Measurements from ENCODE around the gene FBP2.

The FBP2 gene

GRCh38 chr9:94623253-94623652, 29.6 kb upstream of the FBP2 start:
- no peak for DNase-seq (ENCODE audit: low spot score)
- no peaks in the 10 kb centered on the region for H3K36me3 Mint-ChIP-seq (ENCODE audit: low read depth)
- no peak overlapping the region for H3K4me3 Mint-ChIP-seq

DNA sequence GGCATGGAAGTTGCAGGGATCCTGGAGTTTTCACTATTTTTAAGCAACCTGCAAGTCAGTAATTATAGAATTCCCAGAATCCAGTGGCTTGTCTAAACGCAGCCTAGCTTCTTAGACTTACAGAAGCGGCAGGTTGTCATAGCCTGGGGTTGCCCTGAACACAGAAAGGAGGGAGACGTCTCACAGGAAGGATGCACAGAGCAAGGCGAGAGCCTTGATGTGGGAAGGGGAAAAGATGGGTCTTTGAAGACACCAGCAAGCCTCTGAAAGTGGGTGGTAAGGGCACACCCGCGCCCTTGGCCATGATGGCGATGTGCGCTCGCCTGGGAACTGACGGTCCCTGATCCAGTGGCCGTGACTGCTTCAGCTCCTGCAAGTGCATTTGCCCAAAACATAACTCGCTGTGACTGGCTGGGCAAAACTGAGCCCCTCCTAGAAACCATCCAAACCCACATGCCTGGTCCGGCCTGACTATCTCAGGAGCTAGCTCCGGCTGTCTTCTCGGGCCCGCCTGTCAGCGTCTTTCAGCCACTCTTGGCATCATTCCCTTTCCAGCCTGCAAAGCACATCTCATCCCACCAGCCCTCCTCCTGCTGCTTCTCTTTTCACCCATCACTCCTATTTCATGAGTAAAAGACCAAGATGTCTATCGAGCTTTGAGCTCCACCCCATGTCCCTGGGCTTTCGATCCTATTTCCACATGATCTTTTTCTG, 28.6 kb upstream of the FBP2 start:
- no peaks in the 10 kb centered on the region for H3K4me1 Mint-ChIP-seq (ENCODE audit: low read depth)
- H3K36me3 Mint-ChIP-seq (ENCODE audit: low read depth) = no peaks in the 10 kb centered on the region
- no peak for DNase-seq (ENCODE audit: low spot score)
- peaks cover 10% of the 10 kb centered on the region for H3K27me3 Mint-ChIP-seq (ENCODE audit: low read depth)
- no peak overlapping the region for H3K27ac Mint-ChIP-seq
- no peaks in the 10 kb centered on the region for H3K9me3 Mint-ChIP-seq
- no peak overlapping the region for H3K4me3 Mint-ChIP-seq

More at GRCh38 chr9:94623253-94623652, 29.6 kb upstream of the FBP2 start:
- Mint-ChIP-seq H3K27me3 (ENCODE audit: low read depth) (peaks cover 5% of the 10 kb centered on the region), H3K9me3 (no peaks in the 10 kb centered on the region), H3K4me1 (ENCODE audit: low read depth) (no peaks in the 10 kb centered on the region), H3K27ac (no peak overlapping the region)

DNA sequence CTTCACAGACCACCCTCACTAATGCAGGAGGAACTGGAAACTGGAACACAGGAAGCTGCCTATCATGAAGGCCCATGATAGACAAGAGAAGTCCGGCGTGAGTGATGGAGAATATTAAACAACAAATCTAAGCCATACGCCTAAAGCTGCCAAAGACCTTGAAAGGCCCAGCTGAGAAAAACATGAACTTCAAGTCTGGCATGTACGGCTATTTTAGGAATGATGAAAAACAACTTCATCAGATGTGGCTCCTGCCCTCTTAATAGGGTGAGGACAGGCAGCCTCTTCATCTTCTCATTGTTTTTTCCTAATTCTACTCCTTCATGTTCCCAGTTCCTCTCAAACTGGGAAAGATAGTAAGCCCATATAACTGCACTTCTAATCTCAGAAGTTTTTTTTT, 25.4 kb upstream of the FBP2 start:
- Mint-ChIP-seq H3K4me1 (ENCODE audit: low read depth) (no peaks in the 10 kb centered on the region), H3K36me3 (ENCODE audit: low read depth) (no peaks in the 10 kb centered on the region), H3K9me3 (no peaks in the 10 kb centered on the region), H3K4me3 (no peak overlapping the region), H3K27me3 (ENCODE audit: low read depth) (peaks cover 12% of the 10 kb centered on the region), H3K27ac (no peak overlapping the region)
- no peak for DNase-seq (ENCODE audit: low spot score)

- Mint-ChIP-seq H3K4me1 (ENCODE audit: low read depth) (peaks cover 7% of the 10 kb centered on the region), H3K4me3 (no peak overlapping the region), H3K27me3 (ENCODE audit: low read depth) (peaks cover 46% of the 10 kb centered on the region), H3K9me3 (no peaks in the 10 kb centered on the region), H3K27ac (no peak overlapping the region), H3K36me3 (ENCODE audit: low read depth) (no peaks in the 10 kb centered on the region)
- DNase-seq (ENCODE audit: low spot score) = no peak
Observed at GRCh38 chr9:94613003-94613402, 19.4 kb upstream of the FBP2 start.

- Mint-ChIP-seq H3K27me3 (ENCODE audit: low read depth) (peaks cover 46% of the 10 kb centered on the region), H3K4me1 (ENCODE audit: low read depth) (peaks cover 7% of the 10 kb centered on the region), H3K9me3 (no peaks in the 10 kb centered on the region), H3K4me3 (no peak overlapping the region), H3K36me3 (ENCODE audit: low read depth) (no peaks in the 10 kb centered on the region), H3K27ac (no peak overlapping the region)
- DNase-seq (ENCODE audit: low spot score) = no peak
Observed at GRCh38 chr9:94612071-94612470, 18.4 kb upstream of the FBP2 start.

DNA sequence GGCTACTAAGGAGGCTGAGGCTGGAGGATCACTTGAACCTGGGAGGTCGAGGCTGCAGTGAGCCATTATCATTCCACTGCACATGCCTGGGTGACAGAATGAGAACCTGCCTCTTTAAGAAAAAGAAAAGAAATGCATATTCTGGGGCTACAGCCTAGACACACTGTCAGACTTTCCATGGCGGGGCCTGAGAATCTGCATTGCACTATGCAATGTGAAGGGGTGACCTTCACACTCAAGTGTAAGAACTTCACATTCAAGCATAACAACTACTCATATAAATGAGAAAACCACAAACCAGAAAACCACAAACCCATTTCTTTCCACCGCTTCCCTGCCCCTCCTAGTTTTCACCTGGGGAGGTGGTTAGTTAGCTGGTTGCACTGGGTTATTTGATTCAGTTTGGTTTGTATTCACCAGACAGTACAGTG, 18.0 kb upstream of the FBP2 start:
- Mint-ChIP-seq H3K4me3 (no peak overlapping the region), H3K27me3 (ENCODE audit: low read depth) (peaks cover 47% of the 10 kb centered on the region), H3K4me1 (ENCODE audit: low read depth) (peaks cover 7% of the 10 kb centered on the region), H3K27ac (no peak overlapping the region), H3K9me3 (no peaks in the 10 kb centered on the region), H3K36me3 (ENCODE audit: low read depth) (no peaks in the 10 kb centered on the region)
- peak; percentile 22 for DNase-seq (ENCODE audit: low spot score)

GRCh38 chr9:94610181-94610606, 16.6 kb upstream of the FBP2 start:
- no peaks in the 10 kb centered on the region for H3K36me3 Mint-ChIP-seq (ENCODE audit: low read depth)
- H3K27me3 Mint-ChIP-seq (ENCODE audit: low read depth) = peaks cover 58% of the 10 kb centered on the region
- H3K27ac Mint-ChIP-seq = no peak overlapping the region
- no peak overlapping the region for H3K4me3 Mint-ChIP-seq
- H3K4me1 Mint-ChIP-seq (ENCODE audit: low read depth) = peaks cover 7% of the 10 kb centered on the region
- no peak for DNase-seq (ENCODE audit: low spot score)
- no peaks in the 10 kb centered on the region for H3K9me3 Mint-ChIP-seq

DNA sequence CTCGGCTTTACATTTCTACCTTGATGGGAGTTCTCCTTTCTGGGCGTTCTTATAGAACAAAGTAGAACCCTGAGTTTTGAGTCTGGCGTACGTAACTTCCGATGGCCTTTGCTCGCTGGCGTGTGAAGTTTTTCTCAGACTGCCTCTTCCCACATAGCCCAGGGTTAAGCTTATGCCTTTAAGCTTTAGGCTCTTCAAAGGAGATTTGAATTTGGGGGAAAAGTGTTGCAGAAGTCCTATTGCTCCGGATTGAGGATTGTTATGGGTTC, 13.7 kb upstream of the FBP2 start:
- no peak overlapping the region for H3K4me3 Mint-ChIP-seq
- H3K36me3 Mint-ChIP-seq (ENCODE audit: low read depth) = no peaks in the 10 kb centered on the region
- H3K9me3 Mint-ChIP-seq = no peaks in the 10 kb centered on the region
- H3K27me3 Mint-ChIP-seq (ENCODE audit: low read depth) = peaks cover 59% of the 10 kb centered on the region
- H3K27ac Mint-ChIP-seq = no peak overlapping the region
- H3K4me1 Mint-ChIP-seq (ENCODE audit: low read depth) = peaks cover 9% of the 10 kb centered on the region
- no peak for DNase-seq (ENCODE audit: low spot score)

DNA sequence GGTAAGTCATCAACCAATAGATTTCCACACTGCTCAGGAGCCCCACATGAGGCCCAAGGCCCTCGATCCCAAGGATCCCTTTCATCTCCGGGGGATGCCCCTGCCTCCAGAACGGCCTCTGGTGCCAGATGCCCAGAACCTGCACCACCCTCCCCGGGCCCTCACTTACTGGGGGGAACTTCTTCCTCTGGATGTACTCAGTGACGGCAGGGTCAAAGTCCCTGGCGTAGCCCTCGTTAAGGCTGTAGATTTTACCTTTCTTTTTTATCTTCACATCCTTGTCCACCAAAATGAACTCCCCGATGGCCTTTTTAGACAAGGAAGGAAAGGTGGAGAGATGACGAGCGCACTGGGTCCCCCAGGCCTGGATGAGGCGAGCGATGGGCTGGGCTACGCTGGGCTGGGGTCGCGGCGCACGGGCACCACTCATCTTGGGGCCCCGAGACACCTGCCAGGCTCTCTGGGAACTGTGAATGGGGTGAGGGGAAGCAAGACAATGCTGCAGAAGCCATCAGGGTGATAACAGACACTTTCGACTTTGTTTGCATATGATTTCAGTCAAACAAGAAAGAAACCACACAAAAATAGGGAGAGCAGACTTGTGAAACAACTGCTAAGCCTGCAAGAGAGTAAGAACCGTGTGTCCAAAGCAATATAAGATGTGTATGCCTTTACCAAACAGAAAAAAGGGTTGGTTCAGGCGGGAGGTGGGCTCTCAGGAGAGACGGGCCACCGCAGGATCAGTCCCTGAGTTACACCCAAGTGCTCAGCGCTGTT, 13.2 kb upstream of the FBP2 start:
- no peak for DNase-seq (ENCODE audit: low spot score)
- peaks cover 5% of the 10 kb centered on the region for H3K4me1 Mint-ChIP-seq (ENCODE audit: low read depth)
- no peaks in the 10 kb centered on the region for H3K9me3 Mint-ChIP-seq
- no peaks in the 10 kb centered on the region for H3K36me3 Mint-ChIP-seq (ENCODE audit: low read depth)
- H3K27me3 Mint-ChIP-seq (ENCODE audit: low read depth) = peaks cover 54% of the 10 kb centered on the region
- no peak overlapping the region for H3K4me3 Mint-ChIP-seq
- H3K27ac Mint-ChIP-seq = no peak overlapping the region

DNA sequence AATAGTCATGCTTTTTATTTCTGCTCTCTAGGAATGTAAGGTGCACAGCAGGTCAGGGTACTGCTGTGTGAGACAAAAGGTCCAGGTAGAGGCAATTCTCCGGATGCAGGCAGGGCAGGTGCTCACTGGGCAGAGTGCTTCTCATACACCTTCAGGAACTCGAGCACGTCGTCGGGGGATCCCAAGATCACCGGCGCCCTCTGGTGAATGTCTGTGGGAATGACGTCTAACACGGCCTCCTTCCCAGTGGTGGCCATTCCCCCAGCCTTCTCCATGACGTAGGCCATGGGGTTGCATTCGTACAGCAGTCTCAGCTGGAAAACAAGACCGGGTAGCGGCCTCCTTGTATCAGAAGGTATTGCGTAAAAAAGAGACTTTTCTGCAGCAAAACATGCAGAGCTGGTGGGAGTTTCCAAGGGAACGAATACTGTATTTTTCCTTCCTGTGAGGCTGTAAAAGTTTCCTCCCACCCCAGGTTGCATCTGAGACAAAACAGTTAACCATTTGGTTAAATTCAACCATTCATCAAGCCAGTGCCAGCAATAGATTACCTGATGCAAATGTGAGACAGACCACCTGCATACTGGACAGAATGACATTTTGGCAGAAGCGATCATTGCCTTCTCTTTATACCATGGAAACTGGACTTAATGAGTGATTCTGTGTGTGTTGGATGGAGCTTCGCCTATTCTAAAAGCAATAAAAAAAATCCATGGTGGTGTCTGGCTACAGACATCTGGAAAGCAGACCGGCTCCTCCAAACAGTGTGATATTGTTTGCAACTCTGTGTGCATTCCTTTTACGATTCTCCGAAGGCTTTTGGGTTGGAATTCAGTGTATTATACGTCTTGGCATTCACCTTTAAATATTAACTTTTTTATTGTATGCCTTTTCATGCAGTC, 9.9 kb upstream of the FBP2 start:
- Mint-ChIP-seq H3K4me1 (ENCODE audit: low read depth) (peaks cover 3% of the 10 kb centered on the region), H3K9me3 (no peaks in the 10 kb centered on the region), H3K4me3 (no peak overlapping the region), H3K27me3 (ENCODE audit: low read depth) (peaks cover 29% of the 10 kb centered on the region), H3K36me3 (ENCODE audit: low read depth) (no peaks in the 10 kb centered on the region), H3K27ac (no peak overlapping the region)
- DNase-seq (ENCODE audit: low spot score) = peak; percentile 59

- Mint-ChIP-seq H3K4me3 (no peak overlapping the region), H3K9me3 (no peaks in the 10 kb centered on the region), H3K27ac (no peak overlapping the region), H3K36me3 (ENCODE audit: low read depth) (no peaks in the 10 kb centered on the region), H3K27me3 (ENCODE audit: low read depth) (peaks cover 25% of the 10 kb centered on the region), H3K4me1 (ENCODE audit: low read depth) (peaks cover 3% of the 10 kb centered on the region)
- DNase-seq (ENCODE audit: low spot score) = no peak
Observed at GRCh38 chr9:94602666-94603065, 9.0 kb upstream of the FBP2 start.

DNA sequence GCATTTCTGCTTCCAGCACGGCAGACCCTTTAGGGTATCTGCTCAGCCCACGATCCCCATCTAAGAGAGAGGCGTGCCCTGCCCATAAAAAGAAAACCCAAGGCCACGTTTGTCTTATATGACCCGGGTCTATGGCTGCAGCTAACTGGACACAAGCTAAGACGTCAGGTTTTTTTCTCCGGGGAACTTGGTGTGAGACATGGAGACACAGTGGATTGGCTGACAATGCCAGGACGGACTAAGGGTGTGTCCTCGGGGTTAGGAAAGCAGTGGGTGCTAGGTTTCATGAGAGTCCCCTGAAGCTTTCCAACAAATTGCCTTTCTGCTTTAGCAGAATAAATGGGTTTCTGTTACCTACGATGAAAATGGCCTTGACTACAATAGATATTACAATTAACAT, 7.1 kb upstream of the FBP2 start:
- no peak overlapping the region for H3K4me3 Mint-ChIP-seq
- no peak overlapping the region for H3K27ac Mint-ChIP-seq
- H3K27me3 Mint-ChIP-seq (ENCODE audit: low read depth) = peaks cover 12% of the 10 kb centered on the region

DNA sequence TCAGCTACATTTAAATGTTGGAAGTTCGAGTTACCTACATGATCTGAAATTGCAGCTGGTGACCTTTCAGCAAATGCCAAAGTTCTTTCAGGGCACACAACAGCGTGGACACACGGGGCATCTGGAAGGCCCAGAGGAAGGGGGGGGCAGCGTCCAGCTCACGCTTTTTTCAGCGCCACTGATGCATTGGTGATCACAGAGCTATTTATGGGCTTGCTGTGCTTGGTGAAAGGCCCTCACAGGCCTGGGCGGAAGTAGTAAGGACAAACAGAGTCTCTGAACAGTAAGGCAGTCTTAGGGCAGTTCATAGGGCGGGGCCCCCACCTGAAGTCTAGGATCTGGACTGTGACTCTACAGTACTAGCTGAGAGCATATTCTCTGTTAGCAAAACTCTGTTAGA, 6.6 kb upstream of the FBP2 start:
- H3K4me3 Mint-ChIP-seq = no peak overlapping the region
- H3K27me3 Mint-ChIP-seq (ENCODE audit: low read depth) = peaks cover 7% of the 10 kb centered on the region
- H3K27ac Mint-ChIP-seq = no peak overlapping the region

More for the DNA sequence above, 7.1 kb upstream of the FBP2 start:
- H3K36me3 Mint-ChIP-seq (ENCODE audit: low read depth) = no peaks in the 10 kb centered on the region
- no peaks in the 10 kb centered on the region for H3K9me3 Mint-ChIP-seq
- no peak for DNase-seq (ENCODE audit: low spot score)
- peaks cover 3% of the 10 kb centered on the region for H3K4me1 Mint-ChIP-seq (ENCODE audit: low read depth)

DNA sequence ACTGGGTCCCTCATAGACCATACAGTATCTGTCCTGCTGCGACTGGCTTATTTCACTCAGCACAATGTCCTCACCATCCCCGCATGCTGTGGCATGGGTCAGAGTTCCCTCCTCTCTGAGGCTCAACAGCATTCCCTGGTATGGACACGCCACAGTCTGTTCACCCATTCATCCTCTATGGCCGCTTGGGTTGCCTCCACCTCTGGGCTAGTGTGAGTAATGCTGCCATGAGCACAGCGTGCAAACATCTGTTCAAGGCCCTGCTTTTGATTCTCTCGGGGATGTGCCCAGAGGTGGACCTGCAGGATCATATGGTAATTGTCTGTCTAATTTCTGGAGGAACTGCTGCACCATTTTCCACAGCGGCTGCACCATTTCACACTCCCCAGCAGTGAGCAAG, 5.5 kb upstream of the FBP2 start:
- Mint-ChIP-seq H3K27ac (no peak overlapping the region), H3K4me1 (ENCODE audit: low read depth) (peaks cover 3% of the 10 kb centered on the region), H3K27me3 (ENCODE audit: low read depth) (peaks cover 5% of the 10 kb centered on the region), H3K9me3 (no peaks in the 10 kb centered on the region), H3K36me3 (ENCODE audit: low read depth) (no peaks in the 10 kb centered on the region), H3K4me3 (no peak overlapping the region)
- no peak for DNase-seq (ENCODE audit: low spot score)

More for the DNA sequence above, 6.6 kb upstream of the FBP2 start:
- DNase-seq (ENCODE audit: low spot score) = no peak
- Mint-ChIP-seq H3K4me1 (ENCODE audit: low read depth) (peaks cover 3% of the 10 kb centered on the region), H3K36me3 (ENCODE audit: low read depth) (no peaks in the 10 kb centered on the region), H3K9me3 (no peaks in the 10 kb centered on the region)

Measured in T-helper 2 cell treated with Interferon-gamma antibody and Interleukin-4, amounts not matched to agents 5 μg/mL and 100 μg/mL, for 36 hours (primary cell).